ENCODE measurements around the gene CGB2.

Gene CGB2

DNA sequence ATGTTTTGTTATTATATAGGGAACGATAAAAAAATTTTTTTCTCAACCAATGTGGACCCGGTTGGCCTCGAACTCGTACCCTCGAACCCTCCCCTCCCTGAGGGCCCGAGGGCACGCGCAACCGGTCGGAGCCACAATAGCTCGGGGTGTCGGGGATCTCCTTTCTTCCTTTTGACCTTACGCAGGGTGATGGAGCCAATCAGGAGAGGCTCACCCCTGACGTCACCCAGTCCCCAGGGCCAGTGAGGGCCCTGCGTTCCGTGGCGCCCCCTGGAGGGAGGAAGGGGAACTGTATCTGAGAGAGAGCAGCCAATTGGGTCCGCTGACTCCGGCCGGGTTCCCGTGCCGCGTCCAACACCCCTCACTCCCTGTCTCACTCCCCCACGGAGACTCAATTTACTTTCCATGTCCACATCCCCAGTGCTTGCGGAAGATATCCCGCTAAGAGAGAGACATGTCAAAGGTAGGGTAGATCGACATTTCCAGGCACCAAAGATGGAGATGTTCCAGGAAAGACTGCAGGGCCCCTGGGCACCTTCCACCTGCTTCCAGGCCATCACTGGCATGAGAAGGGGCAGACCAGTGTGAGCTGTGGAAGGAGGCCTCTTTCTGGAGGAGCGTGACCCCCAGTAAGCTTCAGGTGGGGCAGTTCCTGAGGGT, at the start of gene CGB2:
CGB2 (plus strand) TSS at position 249 of the 660 bp plus-strand sequence; CDS start at position 455, 206 bp downstream.
- peak; percentile 64 for DNase-seq

DNA sequence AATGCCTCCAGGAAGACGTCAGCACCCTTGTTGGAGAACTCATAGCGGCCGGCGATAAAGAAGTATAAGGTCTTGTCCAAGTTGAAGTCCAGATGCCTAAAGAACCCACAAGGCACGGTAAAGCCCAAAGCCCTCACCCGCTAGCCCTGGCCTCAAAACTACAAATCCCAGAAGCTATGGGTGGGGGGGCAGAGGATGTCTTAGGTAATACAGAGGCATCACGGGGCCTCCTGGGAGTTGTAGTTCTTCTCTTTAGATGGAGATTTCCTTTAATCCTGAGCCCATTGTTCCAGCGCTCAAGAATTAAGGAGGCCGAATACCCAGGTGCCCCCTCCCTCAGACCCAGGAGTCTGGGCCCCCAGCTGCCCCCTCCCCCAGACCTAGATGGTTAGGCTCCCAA, 49.4 kb upstream of the CGB2 start:
- no peak for DNase-seq

DNA sequence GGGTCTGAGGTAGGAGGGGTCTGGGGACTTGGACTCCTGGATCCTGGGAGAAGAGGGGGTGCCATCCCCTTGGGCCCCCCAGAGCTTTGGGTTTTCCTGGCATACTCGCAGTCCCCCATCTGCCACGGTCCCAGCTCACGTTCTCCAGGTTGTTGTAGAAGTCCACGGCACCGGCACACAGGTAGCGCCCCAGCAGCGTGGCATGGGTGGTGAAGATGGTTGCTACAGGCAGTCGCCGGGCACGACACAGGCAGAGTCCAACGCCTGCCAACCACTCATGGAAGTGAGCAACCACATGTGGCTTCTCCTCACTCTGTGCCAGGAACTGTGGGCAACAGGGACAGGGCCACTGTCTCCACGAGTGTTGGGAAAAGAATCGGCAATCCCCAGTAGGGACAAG, 46.0 kb upstream of the CGB2 start:
- DNase-seq, result no peak

DNA sequence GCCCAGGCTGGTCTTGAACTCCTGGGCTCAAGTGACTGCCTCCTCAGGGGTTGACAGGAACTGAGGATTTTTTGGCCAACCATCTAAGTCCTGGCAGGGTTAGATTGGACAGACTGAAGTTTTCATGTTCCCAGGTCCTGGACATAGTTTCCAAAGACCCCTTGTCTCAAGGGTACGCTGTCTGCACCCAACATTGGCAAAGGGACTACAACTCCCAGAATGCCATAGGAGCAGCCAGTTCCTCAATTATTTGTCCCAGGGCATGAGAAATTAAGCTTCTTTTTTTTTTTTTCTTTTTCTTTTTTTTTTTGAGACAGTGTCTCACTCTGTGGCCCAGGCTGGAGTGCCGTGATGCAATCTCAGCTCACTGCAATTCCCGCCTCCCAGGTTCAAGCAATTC, 45.5 kb upstream of the CGB2 start:
- no peak for DNase-seq

DNA sequence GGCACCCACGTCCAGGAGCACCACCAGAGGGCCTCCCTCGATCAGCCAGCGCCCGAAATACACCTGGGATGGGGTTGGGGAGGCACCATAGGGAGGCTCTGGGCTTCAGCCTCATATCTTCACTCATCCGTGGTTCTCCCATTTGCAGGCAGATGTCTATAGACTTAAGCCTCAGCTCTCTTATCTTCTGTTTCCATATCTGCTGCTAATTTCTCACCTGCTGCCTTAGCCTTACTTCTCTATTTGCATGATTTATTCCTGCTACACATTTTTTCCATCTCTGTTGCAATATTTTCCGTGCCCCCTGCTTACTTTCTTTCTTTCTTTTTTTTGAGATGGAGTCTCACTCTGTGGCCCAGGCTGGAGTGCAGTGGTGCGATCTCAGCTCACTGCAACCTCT, 44.4 kb upstream of the CGB2 start:
- no peak for DNase-seq

DNA sequence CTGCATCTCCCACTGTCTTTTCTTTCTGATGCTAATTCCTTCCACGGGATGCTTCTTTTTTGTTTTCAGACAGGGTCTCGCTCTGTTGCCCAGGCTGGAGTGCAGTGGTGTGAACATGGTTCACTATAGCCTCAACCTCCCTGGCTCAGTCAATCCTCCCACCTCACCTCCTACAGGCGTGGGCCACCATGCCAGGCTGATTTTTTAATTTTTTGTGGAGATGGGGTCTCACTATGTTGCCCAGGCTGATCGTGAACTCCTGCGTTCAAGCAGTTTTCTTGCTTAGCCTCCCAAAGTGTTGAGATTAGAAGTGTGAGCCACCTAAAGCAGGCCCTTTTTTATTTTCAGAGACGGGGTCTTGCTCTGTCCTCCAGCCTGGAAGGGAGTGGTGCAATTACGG, 43.4 kb upstream of the CGB2 start:
- no peak for DNase-seq

DNA sequence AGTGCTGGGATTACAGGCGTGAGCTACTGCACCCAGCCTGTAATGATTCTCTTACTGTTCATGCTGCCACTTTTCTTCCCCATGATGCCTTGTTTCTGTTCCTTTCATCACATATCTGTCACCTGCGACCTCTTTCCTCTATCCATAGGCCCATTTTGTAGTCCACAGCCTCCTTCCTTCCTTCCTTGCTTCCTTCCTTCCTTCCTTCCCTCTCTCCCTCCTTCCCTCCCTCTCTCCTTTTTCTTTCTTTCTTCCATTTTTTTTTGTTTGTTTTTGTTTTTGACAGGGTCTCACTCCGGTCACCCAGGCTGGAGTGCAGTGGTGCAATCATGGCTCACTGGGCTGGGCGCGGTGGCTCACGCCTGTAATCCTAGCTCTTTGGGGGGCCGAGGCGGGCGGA, 42.8 kb upstream of the CGB2 start:
- no peak for DNase-seq

DNA sequence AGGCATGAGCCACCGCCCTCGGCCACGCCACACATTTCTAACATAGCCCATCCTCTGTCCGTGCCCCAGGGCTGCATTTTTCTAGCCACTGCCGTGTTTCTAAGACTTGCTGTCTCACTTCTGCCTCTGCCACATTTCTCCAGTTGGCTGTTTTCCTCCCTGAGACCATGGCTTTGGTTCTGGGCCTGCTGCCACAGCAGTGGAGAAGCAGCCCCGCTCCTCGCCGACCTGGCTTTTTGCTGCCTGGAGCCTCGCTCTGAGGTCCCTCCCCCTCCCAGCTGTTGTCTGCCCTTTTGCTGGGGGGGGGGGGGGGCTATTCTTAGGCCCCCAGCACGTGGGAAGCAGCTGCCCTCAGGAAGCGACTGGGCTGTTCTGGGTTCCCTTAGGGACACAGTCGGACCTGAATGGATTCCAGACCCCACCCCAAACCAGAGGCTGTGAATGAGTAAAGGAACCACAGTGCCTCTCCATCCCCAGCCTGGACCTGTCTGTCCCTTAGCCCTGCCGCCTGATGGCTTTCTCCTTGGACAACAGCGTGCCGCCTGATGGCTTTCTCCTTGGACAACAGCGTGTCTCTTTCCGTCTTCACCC, 41.9 kb upstream of the CGB2 start:
- no peak for DNase-seq

DNA sequence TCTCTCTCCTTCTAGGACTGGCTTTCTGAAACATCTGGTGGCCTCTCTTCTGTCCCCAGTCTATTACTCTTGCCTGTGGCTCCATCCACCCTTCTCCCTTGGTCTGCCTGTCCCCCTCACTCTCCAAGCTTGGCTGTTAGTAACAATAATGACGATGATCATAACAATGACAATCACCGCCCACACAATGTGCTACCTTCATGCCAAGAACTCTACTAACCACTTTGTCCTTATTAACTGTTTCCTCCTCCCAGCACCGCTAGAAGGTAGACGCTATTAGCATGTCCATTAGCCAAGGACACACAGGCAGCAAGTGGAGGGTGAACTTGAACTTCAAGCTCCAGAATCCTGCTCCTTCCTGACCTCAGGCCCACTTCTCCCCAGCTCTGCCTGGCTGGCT, 41.3 kb upstream of the CGB2 start:
- no peak for DNase-seq

DNA sequence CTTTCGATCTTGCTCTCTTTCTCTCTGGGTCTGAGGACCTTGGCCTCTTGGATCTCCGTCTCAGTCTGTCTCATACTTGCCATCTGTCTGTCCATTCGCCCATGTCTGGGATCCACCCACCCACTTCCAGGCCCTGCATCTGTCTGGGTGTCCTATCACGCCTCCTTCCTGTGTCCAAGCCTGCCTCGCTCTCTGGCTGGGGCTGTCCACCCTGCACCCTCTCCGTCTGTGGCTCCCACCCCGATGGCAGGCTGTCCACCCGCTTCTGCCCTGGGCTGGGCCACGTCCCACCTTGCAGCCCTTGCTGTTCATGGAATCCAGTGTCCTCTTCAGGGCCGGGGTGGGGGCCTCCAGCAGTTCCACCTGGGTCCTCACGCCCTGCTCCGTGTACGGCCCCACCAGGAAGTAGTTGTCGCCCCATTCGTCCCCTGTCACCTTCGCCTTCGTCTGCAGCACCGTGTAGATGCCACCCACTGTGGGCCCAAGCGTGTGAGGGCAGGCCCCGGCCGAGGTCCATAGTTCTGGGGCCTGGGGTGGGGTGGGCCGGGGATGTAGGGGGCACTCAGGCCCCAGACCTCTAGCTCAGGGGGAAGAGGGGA, 40.6 kb upstream of the CGB2 start:
- DNase-seq, result no peak

DNA sequence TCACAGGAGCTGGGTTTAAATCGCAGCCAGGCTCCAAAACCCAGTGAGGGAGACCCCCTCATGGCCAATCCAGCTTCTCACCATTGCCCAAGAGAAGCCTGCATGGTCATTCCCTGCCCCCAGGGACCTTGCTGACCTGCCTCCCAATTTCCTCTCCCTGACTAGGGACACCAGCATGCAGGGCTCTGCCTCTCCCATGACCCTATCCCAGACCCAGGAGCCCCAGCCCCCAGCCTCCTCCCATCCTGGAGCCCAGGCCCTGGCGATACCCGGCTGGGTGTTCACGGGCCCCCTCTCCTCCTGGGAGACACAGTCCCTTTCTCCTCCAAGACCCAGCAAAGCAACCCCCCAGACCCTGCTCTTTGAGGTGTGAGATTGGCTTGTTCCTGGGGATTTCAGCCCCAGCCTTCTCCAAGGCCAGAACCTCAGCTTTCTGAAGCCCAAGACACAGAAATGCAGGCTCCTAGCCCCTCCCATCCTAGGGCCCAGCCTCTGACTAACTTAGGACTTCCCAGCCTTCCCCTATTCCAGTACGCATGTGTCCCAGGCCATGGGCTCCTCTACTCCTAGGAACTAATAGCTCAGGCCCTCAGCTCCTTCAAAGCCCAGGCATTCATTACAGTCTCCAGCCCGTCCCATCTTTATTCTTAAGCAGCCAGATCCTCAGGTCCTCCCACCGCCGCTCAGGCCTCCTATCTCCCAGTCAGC, 39.7 kb upstream of the CGB2 start:
- DNase-seq, result no peak

DNA sequence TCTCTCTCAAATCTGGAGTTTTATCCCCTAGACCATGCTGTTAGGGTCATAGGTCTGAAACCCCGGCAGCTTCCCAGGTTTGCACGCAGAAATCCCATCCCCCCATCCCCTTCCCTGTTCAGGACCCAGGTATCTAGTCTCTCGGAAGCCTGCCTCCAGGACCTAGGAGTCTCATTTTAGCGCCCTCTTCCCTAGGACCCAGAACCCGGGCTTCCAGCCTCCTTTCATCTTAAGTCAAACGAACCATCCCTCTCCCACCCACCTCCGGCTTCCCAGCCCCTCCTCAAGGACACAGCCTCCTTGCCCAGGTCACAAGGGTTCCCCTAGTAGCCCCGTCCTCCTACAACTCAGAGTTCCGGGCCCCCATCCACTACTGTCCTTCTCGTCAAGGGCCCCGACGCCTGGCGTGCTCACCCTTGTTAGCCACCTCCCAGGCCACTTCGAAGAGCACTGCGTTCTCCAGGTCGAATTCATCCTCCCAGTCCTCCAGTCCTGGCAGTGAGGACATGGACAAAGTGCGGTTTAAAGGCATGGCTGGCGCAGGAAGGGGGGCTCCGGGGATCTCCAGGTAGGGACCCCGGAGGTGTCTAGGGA, 39.0 kb upstream of the CGB2 start:
- DNase-seq, result no peak

DNA sequence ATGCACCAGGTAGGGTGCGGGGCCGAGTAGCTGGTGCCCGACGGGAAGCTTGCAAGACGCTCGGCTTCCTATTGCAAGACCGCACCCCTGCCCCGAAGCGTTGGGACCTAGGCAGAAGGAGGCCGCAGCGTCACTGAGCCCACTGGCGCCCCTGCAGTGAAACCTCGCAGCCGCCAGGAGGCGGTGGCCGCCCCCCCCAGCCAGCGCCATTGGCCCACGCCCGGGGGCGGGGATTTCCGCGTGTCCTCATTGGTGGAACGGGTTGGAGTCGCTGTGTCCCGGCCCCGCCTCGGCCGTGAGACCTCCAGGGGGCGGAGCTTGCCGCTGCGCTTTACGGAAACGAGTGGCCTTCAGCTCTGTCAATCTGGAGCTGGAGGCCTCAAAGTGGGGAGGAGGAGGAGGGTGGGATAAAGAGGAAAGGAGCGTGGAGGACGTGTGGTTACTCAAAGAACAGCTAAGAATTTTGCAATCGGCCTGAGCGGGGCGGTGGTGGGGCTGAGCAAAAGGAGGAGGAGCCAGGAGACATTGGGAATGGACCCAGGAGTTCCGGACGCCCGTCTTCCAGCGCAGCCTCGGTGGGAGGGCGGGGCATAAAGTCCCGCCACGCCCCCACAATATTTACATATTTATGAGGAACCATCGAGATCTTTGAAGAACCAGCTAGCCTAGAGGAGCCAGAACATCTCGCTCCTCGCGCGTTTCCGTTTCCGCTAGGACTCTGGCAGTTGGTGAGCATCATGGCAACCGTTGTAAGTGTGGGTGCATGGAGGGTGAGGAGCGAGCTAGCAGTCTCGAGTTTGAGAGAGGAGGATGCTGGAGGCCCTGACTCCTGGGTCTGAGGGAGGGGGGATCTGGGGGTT, 38.3 kb upstream of the CGB2 start, which contains the start of the genes GYS1 and RUVBL2:
GYS1 (minus strand) TSS at position 135 of the 860 bp plus-strand sequence. CDS start 197 bp downstream, outside the sequence.
RUVBL2 (plus strand) TSS at position 713 of the 860 bp plus-strand sequence; CDS start at position 738, 25 bp downstream.
- peak; percentile 99 for DNase-seq

DNA sequence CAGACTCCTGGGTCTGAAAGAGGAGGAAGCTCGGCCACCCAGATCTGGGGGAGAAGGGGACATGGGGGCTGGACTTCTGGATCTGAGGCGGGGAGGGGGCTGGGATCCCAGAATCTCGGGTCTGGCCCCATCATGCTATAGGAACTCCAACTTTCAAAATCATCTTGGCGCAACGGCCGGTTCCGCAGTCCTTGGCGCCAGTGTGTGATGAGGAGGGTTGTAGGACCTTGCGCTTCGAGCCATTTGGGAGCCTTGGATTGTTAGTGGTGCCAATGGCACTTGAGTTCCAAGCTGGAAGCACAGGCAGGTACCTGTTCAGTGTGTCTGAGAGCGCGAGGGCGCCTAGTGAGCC, 37.7 kb upstream of the CGB2 start:
- DNase-seq, result no peak

DNA sequence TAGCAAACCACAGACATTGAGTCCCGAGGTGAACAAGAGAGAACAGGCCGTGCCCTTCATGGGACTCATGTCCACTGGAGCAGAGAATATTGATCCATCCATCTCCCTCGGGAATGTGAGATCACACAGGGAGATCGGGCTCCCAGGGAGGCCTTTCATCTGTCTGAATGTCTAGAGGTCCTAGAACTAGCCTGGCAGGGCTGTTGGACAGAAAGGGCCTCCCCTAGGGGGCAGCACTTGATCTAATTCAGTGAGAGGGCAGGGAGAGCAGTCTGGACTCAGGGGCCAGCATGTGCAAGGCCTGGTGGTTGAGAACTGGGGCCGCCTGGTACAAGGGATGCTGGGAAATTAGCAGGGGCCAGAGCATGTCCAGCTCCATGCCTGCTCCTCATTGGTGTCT, 33.7 kb upstream of the CGB2 start:
- DNase-seq, result no peak

DNA sequence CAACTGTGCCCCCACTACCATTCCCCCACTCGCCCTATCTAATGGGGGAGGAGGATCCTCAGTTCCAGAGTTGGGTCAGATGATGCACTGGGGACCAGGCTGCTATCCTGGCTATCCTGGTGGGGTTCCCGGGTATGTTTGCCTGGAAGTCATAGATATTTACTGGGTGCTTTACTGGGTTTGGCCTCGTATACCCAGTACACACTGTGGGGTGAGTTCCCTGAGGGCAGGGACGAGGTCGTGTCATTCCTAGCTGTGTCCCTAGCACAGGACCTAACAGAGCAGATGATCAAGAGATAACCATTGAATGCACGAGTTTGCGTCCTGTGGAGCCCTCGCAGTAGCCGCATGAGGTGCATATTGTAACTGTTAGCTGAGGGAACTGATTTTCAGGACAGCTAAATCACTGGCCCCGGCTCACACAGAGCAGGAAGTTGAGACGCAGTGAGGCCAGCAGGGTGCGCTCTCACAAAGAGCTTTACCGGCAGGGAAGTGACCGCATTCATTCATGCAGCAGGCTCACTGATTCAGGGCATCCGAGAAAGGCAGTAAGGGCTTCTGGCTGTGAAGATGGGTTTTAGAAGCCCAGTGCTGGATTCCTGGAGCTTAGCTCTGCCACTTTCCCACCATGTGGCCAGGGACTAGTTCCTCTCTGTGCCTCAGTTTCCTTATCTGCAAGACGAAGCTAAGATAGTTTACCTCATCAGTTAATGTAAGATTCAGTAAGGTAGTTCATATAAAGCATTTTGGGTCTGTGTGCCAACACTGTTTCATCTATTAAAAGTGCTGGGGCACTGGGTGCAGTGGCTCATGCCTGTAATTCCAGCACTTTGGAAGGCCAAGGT, 32.0 kb upstream of the CGB2 start:
- DNase-seq, result no peak

DNA sequence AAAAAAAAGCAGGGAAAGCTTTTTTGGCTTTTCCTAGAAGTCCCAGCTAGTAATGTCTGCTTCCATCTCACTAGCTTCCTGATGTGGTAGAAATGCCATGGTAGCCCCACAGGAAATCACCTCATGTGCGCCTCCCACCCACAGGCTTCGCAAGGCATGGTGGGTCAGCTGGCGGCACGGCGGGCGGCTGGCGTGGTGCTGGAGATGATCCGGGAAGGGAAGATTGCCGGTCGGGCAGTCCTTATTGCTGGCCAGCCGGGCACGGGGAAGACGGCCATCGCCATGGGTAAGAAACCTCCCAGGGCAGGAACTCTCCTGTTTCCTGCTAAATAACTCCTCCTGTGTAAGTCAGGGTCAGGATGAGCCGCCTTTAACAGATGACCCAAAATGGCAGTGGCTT, 27.6 kb upstream of the CGB2 start:
- DNase-seq, result no peak

DNA sequence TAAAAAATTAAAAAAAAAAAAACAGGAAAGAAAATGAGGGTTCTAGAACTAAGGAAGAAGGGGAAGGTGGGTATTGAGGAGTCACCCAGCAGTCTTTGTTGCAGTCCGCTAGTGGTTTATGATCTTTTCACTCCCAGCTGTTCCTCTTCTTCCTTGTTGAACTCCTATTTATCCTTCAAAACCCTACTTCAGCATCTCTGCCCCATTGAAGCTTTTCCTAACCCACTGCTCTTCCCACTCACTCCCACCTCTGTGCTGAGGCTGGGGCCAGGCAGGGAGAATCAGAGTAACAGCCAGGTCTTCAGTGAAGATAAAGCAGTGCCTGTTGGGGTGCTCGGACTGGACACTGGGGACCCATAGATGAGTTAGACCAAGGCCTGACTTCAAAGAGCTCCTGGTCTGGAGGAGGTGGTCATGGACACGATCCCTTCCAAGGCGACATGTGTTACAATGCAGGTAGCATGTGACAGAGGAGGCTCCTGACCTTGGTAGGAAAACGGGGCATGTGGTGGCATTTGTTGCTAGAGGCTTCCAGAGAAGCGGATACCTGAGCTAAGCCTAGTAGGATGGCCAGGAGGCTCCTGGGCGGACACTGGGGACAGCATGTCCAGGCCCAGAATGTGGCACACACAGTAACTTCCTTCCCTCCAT, 26.6 kb upstream of the CGB2 start:
- DNase-seq, result no peak

DNA sequence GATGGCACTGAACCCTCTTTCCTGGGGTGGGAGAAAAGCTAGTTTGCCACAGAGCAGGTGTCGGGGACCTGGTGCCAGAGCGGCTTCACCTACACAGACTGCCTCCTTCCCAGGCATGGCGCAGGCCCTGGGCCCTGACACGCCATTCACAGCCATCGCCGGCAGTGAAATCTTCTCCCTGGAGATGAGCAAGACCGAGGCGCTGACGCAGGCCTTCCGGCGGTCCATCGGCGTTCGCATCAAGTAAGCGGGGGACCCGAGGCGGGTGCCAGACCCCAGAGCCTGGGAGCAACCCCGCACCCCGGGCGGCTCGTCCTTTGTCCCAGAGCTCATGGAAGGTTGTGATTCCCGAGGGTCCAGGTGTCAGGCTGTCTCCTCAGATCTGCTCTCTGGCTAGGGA, 24.8 kb upstream of the CGB2 start:
- no peak for DNase-seq

DNA sequence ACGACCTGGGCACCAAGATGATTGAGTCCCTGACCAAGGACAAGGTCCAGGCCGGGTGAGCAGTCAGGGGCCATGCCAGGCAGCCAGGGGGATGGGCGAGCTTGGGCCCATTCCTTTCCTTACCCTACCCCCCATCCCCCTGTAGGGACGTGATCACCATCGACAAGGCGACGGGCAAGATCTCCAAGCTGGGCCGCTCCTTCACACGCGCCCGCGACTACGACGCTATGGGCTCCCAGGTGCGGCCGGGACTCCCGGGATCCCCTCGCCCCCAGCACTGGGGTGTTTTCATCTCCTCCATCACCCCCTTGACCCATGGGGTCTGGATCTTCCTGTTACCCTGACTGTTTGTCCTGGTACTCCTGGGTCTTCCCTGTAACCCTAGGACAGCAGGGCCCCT, 21.9 kb upstream of the CGB2 start:
- no peak for DNase-seq

DNA sequence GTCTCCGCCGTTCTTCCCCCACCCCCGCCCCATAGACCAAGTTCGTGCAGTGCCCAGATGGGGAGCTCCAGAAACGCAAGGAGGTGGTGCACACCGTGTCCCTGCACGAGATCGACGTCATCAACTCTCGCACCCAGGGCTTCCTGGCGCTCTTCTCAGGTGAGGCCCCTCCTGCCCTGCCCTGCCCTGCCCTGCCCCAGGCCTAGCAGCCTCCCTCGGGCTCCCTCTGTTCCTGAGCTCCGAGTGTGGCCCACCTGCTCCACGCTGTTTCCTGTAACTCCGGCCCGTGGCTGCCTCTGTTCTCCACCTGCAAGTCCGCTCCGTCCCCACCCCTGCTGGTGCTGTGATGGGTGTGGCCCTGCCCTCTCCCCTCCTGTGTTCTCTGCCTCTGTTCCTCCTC, 21.2 kb upstream of the CGB2 start:
- DNase-seq, result no peak

Data from NCI-H1105 (cell line).